ENCODE data around the gene MKLN1.

Gene MKLN1

DNA sequence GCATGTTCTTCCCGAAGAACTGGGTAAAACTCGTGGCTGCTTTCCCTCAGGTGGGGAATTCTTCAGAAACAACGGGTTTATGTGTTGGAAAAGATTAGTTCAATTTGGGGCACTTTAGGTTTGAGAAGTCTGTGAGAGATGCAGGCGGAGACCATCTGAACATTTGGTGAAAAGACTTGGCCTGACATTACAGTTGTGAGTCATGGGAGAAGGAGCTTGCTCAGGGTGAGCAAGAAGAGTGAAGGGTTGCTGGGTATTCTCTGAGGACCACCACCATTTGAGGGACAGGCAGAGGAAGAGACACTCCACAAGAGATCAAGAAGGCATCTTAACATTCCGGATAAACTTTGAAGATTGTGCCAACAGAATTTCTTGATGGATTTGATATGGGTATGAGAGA is 140.1 kb downstream of the MKLN1 start:
- no peak for DNase-seq

DNA sequence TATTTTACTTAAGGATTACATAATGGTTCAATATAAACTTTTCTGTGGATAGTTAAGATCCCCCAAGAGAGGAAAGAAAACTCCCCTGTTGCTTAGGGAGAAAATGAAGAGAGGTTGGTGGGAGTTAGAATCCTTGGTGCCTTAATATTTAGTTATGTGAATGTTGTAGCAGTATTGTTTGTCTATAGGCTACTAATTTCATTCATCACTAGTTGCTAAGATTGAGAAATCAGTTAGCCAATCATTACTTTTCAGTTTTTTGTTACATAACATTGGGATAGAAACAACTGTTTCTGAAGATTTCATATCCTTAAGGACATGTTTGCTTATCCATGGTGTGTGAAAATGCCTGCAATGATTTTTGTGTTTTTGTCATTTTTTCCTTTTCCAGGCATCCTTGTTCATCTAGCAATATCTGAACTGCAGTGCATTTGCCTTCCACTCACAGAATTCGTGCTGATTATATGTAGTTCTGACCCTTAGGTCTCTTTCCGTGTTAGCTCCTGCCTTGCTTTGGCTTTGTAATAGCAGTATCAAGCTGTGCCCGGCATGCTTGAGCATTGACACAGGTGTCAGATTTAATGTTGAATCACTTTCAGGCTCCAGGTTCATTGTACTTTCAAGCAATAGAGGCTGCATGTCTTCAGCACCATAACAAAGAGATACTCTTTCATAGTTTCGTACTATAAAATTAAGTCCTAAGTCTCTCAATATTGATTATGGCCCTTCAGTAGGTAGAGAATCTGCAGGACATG is 143.8 kb downstream of the MKLN1 start:
- no peak for DNase-seq

DNA sequence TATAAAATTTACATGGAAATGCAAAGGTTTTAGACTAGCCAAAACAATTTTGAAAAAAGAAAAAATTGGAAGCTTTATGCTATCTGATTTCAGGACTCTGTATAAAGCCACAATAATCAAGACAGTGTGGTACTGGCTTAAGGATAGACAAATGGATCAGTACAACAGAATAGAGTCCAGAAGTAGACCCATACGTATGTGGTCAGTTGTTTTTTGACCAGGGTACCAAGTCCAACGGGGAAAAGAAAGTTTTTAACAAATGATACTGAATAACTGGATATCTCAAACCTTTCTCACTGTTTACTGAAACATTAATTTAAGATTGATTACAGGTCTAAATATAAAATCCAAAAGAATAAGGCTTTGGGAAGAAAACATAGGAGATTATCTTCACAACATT is 149.1 kb downstream of the MKLN1 start:
- no peak for DNase-seq

DNA sequence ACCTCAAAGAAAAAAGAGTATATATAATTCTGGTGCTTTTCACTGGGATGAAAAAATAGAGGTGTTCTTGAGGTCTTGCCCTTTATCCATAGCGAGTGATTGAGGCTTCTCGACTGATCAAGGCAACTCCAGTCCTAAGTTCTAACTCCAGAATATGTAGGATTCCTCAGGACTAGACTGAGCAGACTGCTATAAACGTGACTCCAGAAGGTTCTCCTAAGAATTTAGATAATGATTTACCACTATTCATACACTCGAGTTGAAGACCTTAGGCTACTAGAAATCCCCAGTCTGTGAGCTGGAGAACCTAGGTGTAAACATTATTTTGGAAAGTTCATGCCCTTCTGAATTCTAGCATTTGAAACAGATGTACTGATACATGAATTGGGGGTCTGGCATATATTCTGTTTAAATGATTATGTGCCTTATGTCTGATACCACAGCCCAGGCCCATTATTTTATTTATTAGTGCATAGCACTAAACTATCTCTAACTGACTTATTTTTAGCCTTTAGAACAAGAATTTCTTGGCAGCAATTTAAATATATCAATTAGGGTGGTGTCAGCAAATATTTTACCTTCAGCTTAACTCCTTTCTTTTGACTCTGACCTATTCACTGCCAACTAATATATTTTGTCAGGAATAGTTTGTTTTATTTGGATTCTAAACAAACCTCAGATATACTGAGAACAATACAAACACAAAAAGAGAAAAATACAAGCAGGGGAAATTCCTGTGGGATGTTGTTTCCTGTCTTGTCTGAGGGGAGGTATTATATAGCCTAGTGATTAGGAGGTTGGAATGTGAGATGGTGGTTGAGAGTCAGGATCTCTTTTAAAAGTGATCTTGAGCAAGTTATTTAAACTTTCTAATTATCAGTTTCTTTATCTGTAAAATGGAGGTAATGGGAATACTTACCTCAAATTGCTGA is 153.0 kb downstream of the MKLN1 start:
- DNase-seq: no peak

DNA sequence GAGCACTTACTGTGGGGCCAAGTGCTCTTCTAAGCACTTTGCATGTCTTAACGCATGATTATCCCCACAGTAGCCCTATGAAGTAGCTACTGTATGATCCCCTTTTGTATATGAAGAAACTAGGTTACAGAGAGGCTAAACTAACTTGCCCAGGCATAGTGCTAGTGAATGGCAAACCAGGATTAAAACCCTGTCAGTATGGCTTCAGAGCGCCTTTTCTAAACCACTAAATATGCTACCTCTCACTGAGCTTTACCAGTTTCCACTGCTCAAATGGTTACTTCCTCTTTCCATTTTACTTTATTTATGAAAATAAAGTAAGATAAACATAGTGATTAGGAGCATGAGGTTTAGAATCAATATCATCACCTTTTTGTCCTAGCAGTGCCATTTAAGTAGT is 155.1 kb downstream of the MKLN1 start:
- no peak for DNase-seq

DNA sequence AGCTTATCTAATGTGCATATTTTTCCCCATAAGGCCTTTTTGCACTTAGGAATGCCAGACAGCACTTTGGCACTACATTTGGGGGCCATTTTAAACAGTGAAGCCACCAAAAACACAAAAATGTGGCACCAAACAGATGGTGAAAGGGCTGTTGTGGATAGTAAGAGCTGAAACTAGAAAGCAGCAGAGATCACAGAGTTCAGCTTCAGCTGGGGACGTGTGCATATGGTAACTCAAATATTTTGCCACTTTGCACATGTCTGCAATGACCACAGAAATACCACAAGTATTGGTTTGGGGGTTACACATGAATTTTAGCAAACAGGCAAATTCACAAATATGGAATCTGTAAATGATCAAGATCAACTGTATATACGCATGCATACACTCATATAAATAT is 155.9 kb downstream of the MKLN1 start:
- no peak for DNase-seq

DNA sequence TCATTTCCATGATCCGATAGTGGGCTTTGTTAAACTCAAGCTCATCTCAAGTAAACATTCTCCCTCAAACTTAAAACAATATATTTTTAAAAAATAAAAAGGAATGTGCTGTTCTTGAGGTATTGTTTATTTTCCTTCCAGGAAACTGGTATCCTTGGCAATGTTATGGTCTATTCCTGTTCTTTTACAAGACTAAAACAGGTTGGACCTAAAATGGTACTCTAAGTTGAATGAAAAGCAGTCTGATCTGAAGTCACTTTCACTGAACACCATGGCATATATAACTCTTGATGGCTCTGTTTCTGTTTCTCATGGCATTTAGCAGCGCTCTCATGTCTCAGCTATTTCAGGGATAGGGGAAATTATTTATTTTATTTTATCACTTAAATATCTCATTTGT is 158.7 kb downstream of the MKLN1 start:
- no peak for DNase-seq

DNA sequence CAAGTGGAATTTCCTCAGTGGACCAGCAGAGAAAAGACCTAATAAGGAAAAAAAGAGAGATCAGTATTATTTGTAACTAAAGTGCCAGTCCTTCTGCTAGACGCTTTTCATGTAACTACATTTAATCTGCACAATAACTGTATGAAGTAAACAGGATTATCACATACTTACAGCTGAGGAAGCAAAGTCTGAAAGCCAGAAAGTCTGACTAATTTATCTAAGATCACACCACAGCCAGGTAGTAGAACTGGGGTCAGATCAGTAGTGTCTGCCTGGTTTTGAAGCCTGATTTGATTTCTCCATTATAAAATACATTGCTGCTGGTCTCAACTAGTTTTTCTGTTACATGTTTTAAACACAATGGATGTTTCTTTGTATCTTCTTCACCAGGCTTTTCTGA is 159.5 kb downstream of the MKLN1 start:
- no peak for DNase-seq

DNA sequence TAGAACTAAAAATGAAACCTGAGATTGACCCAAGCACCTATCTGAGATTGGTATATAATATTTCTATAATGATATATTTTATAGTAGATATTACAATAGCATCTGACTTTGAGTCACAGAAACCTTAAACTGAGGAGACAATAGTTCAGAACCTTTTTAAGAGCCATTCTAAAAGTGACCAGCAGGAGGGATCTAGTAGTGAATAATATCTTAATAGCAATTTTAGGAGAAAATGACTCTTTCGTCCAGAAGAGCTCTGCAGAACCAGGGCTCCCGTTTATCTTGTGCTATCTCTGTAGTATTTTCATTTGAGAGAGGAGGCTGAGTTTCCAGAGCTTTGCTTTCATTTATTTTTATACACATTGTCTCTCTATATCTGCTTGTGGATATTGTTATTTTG is 160.7 kb downstream of the MKLN1 start:
- no peak for DNase-seq

DNA sequence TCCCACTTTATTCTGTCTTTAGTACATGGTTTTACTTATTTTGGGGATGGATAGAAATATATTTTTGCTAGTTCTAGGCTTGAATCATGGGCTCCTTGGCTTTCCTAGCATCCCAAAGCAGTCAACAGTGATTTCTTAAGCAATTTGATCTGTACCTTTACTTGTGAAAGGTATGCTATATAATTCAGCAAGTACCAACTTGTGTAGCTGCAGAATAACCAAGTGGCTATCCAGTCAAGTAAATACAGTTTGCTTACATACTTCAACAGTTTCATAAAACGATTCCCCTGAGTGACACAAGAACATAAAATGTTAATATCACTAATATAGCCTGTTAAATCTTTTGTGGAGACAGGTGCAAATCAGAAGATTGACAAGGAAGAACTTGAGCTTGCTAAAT is 161.5 kb downstream of the MKLN1 start:
- DNase-seq: no peak

DNA sequence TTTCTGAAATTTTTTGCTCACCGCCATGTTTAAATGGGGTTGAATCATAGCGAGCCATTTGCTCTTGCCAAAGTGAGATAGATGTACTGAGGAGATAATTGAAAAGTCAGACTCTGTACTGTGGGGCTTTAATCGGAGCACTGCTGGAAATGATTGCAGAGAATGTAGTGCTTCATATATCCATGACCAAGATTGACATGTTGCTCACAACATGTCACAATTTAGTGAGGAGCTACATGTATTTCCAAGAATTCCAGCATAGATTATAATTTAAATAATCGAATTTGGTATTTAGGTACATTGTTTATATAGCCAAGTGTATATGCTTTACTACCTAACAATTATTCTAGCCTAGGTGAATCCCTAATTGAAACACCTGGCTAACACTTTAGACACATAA is 162.2 kb downstream of the MKLN1 start:
- DNase-seq: no peak

DNA sequence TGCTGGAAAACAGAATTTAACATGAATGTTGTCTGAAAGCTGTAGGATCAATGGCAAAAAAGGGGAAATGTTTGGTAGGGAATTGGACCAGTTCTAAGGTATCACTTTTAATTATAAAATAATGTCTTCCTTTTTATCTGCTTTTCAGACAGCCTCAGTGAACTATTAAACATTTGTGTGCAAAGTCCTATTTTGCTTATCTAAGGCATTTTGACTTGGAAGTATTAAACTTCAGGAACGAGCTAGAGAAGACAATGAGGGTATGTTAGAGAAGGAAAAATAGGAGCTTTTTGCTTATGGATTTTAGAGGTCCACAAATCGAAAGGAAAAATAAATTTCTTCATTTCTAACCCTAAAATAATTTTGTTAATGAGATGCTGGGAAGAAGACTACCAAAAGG is 165.4 kb downstream of the MKLN1 start:
- no peak for DNase-seq

DNA sequence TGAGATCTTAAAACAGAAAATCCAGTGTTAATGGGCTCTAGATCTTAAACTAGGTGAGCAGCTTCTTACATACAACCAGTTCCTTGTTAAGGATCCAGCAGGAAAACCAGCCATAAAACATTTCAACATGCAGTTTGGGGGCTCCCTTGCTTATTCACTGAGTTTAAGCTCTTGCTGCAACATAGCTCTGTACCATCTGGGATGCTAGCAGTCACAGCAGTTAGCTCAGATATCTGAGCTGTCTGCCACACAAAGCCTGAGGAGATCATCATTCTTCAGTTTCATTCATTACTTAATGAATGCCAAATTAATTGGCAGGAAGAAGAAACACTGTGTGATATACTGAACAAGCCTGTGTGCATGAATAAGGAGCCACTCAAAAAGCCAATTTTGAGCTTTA is 165.9 kb downstream of the MKLN1 start:
- DNase-seq: peak in 1 of 2 donors; percentile 30

DNA sequence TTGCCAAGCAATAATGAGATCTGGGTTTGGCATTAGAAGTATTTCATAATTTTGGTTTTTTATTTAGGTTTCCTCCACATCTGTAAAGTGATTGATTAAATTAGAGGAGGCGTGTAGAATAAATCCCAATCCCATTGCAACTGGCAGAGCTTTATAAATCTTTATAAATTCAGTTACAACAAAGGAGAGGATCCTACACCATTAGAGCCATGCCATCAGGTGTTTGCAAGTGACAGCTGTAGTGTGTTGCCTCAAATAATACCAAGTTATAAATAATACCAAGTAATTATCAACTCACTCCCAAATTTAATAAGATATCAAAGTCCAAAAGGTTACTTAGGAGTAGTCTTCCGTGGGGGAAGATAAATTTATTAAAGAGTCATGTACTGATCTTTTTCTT is 166.5 kb downstream of the MKLN1 start:
- no peak for DNase-seq

DNA sequence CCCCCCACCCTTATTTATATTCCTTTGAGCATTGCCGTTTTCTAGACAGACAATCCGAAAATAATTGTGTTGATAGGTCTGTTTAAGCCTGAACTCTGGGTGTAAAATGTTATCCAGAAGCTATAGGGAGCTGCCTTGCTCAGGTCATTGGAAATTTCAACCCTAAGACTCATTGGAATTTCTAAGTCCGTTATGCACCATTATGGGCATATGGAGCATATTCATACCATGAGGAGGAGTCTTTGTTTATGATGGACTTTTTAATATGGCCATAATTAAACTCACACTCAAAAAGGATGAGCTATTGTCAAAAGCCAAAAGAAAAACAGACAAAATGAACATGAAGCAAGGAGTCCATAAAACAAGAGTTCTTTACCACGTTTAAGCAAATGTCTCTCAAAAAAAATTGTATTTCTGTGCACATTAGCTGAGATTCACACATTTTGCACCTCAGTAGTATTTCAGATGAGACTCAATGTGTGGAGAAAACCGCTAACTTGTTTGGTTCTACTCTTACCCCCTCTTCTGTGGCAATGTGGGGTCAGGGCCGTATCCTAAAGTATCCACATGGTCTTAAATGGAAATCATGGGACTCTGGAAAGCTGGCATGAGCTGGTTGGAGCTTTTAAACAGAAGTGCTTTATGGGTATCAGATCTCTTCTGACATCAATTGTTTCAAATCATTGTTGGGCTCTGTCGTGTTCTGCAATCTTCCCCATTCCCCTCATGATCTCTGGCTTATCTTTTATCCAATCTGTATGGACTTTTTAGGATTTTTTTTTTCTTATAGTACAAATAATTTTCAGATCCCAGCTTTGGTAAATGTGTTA is 168.2 kb downstream of the MKLN1 start:
- no peak for DNase-seq

DNA sequence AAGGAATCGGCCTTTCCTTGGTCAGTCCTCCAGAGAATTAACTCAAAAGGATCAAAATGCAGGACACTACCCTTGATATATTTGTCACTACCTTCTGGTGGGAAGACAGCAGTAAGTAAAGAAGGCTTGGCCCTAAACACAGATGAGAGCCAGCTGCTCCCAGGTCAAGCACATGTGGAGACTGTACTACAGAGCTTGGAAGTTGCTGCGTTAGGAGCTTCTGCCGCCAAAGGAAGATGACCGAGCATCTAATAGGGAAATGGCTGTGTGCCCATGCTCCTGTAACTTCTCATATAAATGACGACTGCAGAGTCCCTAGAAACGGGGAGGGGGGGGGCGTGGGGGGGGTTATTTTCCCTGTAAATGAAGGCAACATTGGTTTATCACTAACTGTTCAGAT is 169.8 kb downstream of the MKLN1 start:
- no peak for DNase-seq

DNA sequence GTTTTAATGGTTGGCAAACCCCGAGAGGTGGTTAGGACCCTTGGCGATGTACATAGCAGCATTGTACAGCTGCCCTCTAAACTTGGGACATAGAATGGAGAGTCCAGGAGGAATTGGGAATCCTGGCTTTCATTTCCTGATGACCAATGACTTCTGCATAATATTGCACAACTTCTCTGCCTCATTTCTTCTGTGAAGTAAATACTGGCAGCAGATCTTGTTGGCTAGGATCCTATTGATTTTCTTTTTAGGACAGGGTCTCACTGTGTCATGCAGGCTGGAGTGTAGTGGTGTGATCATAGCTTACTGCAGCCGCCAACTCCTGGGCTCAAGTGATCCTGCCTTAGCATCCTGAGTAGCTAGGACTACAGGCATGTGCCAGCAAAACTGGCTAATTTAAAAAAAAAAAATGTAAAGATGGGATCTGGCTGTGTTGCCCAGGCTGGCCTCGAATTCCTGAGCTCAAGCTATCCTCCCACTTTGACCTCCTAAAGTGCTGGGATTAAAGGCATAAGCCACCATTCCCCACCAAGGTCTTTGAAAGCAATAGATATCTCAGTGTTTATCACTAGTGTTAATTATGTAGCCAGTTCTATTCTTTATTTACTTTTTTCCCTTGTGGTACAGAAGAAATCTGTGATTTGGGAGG is 170.7 kb downstream of the MKLN1 start:
- no peak for DNase-seq

DNA sequence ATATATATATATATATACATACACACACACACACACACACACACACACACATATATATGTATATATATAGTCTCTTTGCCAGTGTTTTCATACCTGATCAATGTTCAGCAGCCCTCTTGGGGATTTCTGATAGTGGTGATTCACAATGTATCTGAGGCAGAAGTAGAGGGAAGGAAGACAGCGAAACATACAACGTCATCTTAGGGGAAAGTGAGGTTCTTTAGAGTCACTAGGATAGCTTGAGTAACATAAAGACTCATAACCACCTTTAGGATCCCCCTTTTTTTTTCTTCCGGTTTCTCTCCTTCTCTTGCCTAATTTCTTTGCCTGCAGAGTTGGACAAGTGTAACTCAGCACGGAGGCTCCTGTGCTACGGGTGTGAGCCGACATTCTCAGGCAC is 172.1 kb downstream of the MKLN1 start:
- no peak for DNase-seq

DNA sequence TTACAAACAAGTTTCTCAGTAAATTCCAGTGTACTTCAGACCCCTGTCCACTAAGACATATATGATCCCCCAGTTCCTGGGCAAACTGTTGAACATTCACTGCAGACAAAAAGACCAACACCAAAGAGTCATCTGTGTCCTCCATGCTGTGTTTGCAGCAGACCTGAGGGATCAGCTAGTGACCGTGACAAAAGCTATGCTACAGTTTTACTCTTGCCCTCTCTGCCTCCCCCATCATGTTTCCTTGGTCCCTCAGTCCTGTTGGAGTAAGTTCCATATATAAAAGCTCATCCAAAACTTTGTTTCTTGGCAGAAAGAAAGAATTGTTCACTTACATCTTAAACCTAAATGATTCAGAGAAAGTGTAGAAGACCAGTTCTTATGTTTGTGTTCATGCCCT is 172.7 kb downstream of the MKLN1 start:
- no peak for DNase-seq

DNA sequence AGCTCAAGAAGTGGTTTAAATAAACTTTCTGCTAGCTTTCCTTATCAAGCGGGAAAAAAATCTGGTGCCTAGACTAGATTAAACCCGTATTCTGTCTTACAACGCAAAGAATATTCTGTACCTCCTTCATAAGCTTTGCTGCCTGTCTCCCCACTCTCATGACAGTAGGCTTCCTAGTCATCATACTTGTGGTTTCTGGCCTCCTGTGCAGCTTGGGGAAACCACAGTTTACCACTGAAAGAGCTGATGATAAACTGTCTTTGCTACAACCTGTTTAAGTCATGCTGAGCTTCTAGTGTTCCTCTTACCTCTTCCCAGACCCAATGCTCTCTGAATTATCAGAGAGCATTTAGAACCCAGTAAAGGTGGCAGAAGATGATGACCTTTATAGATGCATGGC is 173.7 kb downstream of the MKLN1 start:
- no peak for DNase-seq

DNA sequence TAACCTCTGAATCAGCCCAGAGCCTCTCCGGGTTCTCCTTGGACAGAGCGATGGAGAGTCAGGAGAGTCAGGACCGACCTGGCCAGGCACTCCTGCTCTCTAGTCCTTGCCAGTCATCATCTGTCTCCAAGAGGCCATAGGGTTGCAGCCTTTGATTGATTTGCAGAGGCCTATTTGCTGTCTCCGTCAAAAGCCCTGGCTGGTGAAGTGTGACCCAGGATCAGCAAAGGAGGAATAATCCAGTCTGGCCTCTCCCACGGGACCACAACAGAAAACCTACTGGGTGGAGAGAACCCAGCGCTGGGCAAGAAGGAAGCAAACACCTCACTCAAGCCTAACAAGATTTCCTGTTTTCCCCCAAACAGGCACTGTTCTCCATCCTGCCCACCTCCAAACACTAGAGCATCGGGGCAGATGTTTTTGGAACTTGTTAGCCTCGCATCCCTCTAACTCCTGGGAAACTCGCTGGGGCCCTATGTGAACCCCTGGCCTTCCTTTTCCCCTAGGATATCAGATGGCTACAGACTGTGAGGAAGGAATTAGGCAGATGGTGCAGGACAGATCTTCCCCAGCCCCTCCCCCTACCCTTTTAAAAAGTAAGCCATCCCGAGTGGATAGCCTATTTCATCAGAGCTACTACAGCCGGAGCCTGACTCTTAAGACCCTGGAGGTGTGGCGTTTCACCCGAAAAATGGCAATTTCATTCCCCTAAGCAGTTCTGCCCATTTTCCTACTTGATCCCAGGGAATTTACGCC is 174.4 kb downstream of the MKLN1 start:
- no peak for DNase-seq
